ENCODE data around the gene CPNE1.

DNA sequence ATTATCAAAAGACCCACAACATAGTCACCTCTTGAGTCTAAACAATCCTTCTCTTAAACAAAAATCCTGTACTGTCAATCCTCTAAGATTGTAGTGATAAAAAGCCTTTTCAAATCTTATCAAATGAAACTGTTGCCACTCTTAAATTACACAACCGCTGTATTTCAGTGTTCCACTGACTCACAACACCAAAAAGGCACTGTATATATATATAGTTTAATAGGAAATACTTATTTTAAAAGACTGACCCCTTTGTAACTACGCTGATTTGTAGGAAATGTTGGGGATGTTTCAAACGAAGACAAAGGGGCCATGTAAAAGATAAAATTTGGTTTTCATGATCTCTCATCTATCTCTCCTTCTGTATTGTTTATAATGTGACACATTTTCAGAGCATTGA is 14.1 kb downstream of the CPNE1 start:
- TF ChIP-seq POLR2AphosphoS5 (IDR thresholded peaks at IDR 0.05; ENCODE audit: low read depth, low read length) (no peak), REST (IDR thresholded peaks at IDR 0.05; ENCODE audit: insufficient read depth in 1 of 2, low read depth in 2 of 2, low read length in 2 of 2) (no peak)

All from PFSK-1 (cell line).